GM12801 (cell line): ENCODE data around the gene FAXC.

ENCODE experiments used
- CTCF ChIP-seq: IDR thresholded peaks from one replicate; pipeline ENCODE4 v1.5.1; 2011; ENCODE audit warnings: control low read depth; ENCODE audit not compliant: insufficient read length; ENCODE audit errors: extremely low read depth

FAXC gene

GRCh38 chr6:99341862-99342455 is 7.5 kb downstream of the FAXC start:
- TF ChIP-seq CTCF: no peak

- no peak for TF ChIP-seq CTCF
These were observed 11.3 kb downstream of the FAXC start for GRCh38 chr6:99338188-99338587.

GRCh38 chr6:99334526-99335127 is 14.8 kb downstream of the FAXC start:
- TF ChIP-seq CTCF: peak; percentile 32

- no peak for TF ChIP-seq CTCF
These were observed 16.4 kb downstream of the FAXC start for GRCh38 chr6:99333068-99333467.

GRCh38 chr6:99331531-99331930 is 17.9 kb downstream of the FAXC start:
- TF ChIP-seq CTCF: no peak

GRCh38 chr6:99330159-99330558 is 19.3 kb downstream of the FAXC start:
- TF ChIP-seq CTCF: no peak

GRCh38 chr6:99324996-99325395 is 24.5 kb downstream of the FAXC start:
- no peak for TF ChIP-seq CTCF
